SK-N-SH (cell line): ENCODE measurements around the gene LRRC2. TPM values are rescaled to one million over a fixed set of nuclear protein-coding genes. Genes with fewer than 3 reads are reported as not detected.

ENCODE experiments used
- CTCF ChIA-PET: fragments of 300-600, 350-600 bp; formaldehyde crosslinking; extraction: SDS; loops from one replicate; lab custom pipeline; 2021; lab: Yijun Ruan, JAX
- POLR2A ChIA-PET: fragments of 350-600 bp; sonication (Branson Sonifier 250); formaldehyde crosslinking; extraction: SDS; loops from one replicate; lab custom pipeline; 2020; ENCODE audit warnings: antibody characterized with exemption, inconsistent platforms; lab: Yijun Ruan, JAX
- DNase-seq: peaks from one replicate; pipeline ENCODE4 v3.0.0; 2012
- H2AFZ ChIP-seq: fragments of 200-600 bp; sonication (generic); 2 replicates; pipeline ENCODE4 v1.8.1; 2016; ENCODE audit warnings: antibody characterized with exemption, mild to moderate bottlenecking, low read depth
- H3F3A ChIP-seq: fragments of 200-600 bp; sonication (generic); replicated peaks from 2 replicates; pipeline ENCODE3; 2016; ENCODE audit warnings: antibody characterized with exemption, mild to moderate bottlenecking; ENCODE audit not compliant: insufficient read depth
- H3K27ac ChIP-seq, 2 experiments: fragments of 200-500 bp in 1 of 2; fragments of 200-600 bp in 1 of 2; sonication (Bioruptor generic) in 1 of 2; sonication (generic), shearing (Covaris generic) in 1 of 2; 2 replicates each; pipeline versions ENCODE4 v1.5.1 to v1.6.1; 2014 to 2016; ENCODE audit warnings: low read depth in 2 of 2, inconsistent platforms in 1 of 2, low read length in 1 of 2, mild to moderate bottlenecking in 1 of 2, mixed read lengths in 1 of 2
- H3K27me3 ChIP-seq: fragments of 200-600 bp; sonication (generic), shearing (Covaris generic); 2 replicates; pipeline ENCODE4 v1.6.1; 2016; ENCODE audit warnings: mixed run types; ENCODE audit not compliant: insufficient read depth
- H3K36me3 ChIP-seq, 2 experiments: fragments of 200-500 bp in 1 of 2; fragments of 200-600 bp in 1 of 2; sonication (Bioruptor generic) in 1 of 2; sonication (generic) in 1 of 2; replicated peaks in 1 of 2; 2 replicates each; pipeline versions ENCODE3 to v1.5.1; 2014 to 2016; ENCODE audit warnings: low read length in 1 of 2, mild to moderate bottlenecking in 1 of 2; ENCODE audit not compliant: insufficient read depth in 2 of 2, control insufficient read depth in 1 of 2
- H3K4me1 ChIP-seq, 2 experiments: fragments of 200-500 bp in 1 of 2; fragments of 200-600 bp in 1 of 2; sonication (Bioruptor generic) in 1 of 2; sonication (generic), shearing (Covaris generic) in 1 of 2; 2 replicates each; pipeline versions ENCODE4 v1.5.1 to v1.6.1; 2014 to 2016; ENCODE audit warnings: low read depth in 1 of 2, low read length in 1 of 2, mixed run types in 1 of 2; ENCODE audit not compliant: insufficient read depth in 2 of 2, control insufficient read depth in 1 of 2
- H3K4me2 ChIP-seq: fragments of 200-600 bp; sonication (generic), shearing (Covaris generic); 2 replicates; pipeline ENCODE4 v1.6.1; 2017; ENCODE audit warnings: mixed run types
- H3K4me3 ChIP-seq, 2 experiments: fragments of 200-500 bp in 1 of 2; fragments of 200-600 bp in 1 of 2; sonication (Bioruptor generic) in 1 of 2; sonication (generic), shearing (Covaris generic) in 1 of 2; 2 replicates each; pipeline versions ENCODE4 v1.5.1 to v1.8.1; 2014 to 2016; ENCODE audit warnings: low read depth in 2 of 2, inconsistent platforms in 1 of 2, low read length in 1 of 2, mild to moderate bottlenecking in 1 of 2, mixed read lengths in 1 of 2, moderate library complexity in 1 of 2
- H3K79me2 ChIP-seq: fragments of 200-600 bp; sonication (generic); 2 replicates; pipeline ENCODE4 v1.8.1; 2017; ENCODE audit warnings: mild to moderate bottlenecking; ENCODE audit not compliant: insufficient read depth
- H3K9ac ChIP-seq: fragments of 200-600 bp; sonication (generic); 2 replicates; pipeline ENCODE4 v1.6.1; 2017; ENCODE audit warnings: mixed run types
- H3K9me2 ChIP-seq: fragments of 200-600 bp; sonication (generic); 2 replicates; pipeline ENCODE4 v1.6.1; 2017; ENCODE audit warnings: mixed run types
- H3K9me3 ChIP-seq: fragments of 200-600 bp; sonication (generic); 2 replicates; pipeline ENCODE4 v1.6.1; 2017; ENCODE audit warnings: mixed run types, mild to moderate bottlenecking, moderate library complexity
- H4K20me1 ChIP-seq: fragments of 200-600 bp; sonication (generic); 2 replicates; pipeline ENCODE4 v1.6.1; 2017; ENCODE audit warnings: mild to moderate bottlenecking, mixed run types; ENCODE audit not compliant: insufficient read depth
- EZH2phosphoT487 ChIP-seq: fragments of 200-600 bp; sonication (generic); IDR thresholded peaks from 2 replicates; pipeline ENCODE4 v1.6.1; 2017; ENCODE audit warnings: low read depth, mixed run types, mild to moderate bottlenecking, antibody characterized with exemption, moderate library complexity, borderline replicate concordance
- FOSL2 ChIP-seq: IDR thresholded peaks from 2 replicates; pipeline ENCODE4 v1.4.0; 2012; ENCODE audit warnings: low read depth, mild to moderate bottlenecking, moderate library complexity, borderline replicate concordance
- FOXM1 ChIP-seq: IDR thresholded peaks from 2 replicates; pipeline ENCODE4 v1.4.0; 2012; ENCODE audit warnings: low read depth, mild to moderate bottlenecking
- GABPA ChIP-seq: IDR thresholded peaks from 2 replicates; pipeline ENCODE4 v1.4.0; 2012; ENCODE audit warnings: low read depth, mild to moderate bottlenecking
- GATA2 ChIP-seq: sonication (generic); formaldehyde crosslinking; IDR thresholded peaks from 2 replicates; pipeline ENCODE4 v1.5.0; 2020; ENCODE audit warnings: mild to moderate bottlenecking, missing genetic modification reagents
- IRF3 ChIP-seq: fragments of 150-350 bp; IDR thresholded peaks from 2 replicates; pipeline ENCODE4 v1.6.1; 2016; ENCODE audit warnings: mild to moderate bottlenecking, low read depth, low read length
- NFIC ChIP-seq: IDR thresholded peaks from 2 replicates; pipeline ENCODE4 v1.4.0; 2012; ENCODE audit warnings: borderline replicate concordance
- NRF1 ChIP-seq: IDR thresholded peaks from 2 replicates; pipeline ENCODE4 v1.6.1; 2012; ENCODE audit warnings: low read depth, mild to moderate bottlenecking, low read length
- PBX3 ChIP-seq: IDR thresholded peaks from 2 replicates; pipeline ENCODE4; 2012
- POLR2AphosphoS5 ChIP-seq: IDR thresholded peaks from 2 replicates; pipeline ENCODE4 v1.6.1; 2012; ENCODE audit warnings: low read depth, low read length
- RAD21 ChIP-seq: IDR thresholded peaks from 2 replicates; pipeline ENCODE4 v1.6.1; 2012; ENCODE audit warnings: mild to moderate bottlenecking, low read length
- REST ChIP-seq: IDR thresholded peaks from 2 replicates; pipeline ENCODE4 v1.6.1; 2012; ENCODE audit warnings: mild to moderate bottlenecking, low read depth, low read length, moderate library complexity
- RFX5 ChIP-seq: IDR thresholded peaks from 2 replicates; pipeline ENCODE4 v1.6.1; 2012; ENCODE audit warnings: mild to moderate bottlenecking, improper control_type of control experiment, low read length
- RXRA ChIP-seq: IDR thresholded peaks from 2 replicates; pipeline ENCODE4 v1.4.0; 2012; ENCODE audit warnings: low read depth, mild to moderate bottlenecking, borderline replicate concordance
- SIN3A ChIP-seq: IDR thresholded peaks from 2 replicates; pipeline ENCODE4 v1.6.1; 2012; ENCODE audit warnings: low read depth, mild to moderate bottlenecking, low read length, moderate library complexity, borderline replicate concordance
- SMC3 ChIP-seq: IDR thresholded peaks from 2 replicates; pipeline ENCODE4 v1.6.1; 2012; ENCODE audit warnings: low read depth, low read length, improper control_type of control experiment
- TEAD4 ChIP-seq: IDR thresholded peaks from 2 replicates; pipeline ENCODE4 v1.4.0; 2012; ENCODE audit warnings: mild to moderate bottlenecking, borderline replicate concordance; ENCODE audit not compliant: insufficient read depth
- YY1 ChIP-seq: IDR thresholded peaks from 2 replicates; pipeline ENCODE4 v1.4.0; 2012; ENCODE audit warnings: low read depth, mild to moderate bottlenecking
- ZBTB33 ChIP-seq: IDR thresholded peaks from 2 replicates; pipeline ENCODE4 v1.4.0; 2012; ENCODE audit warnings: low read depth, borderline replicate concordance
- WGBS: methylation state at CpG from one replicate; pipeline ENCODE4 v1.1.6; 2017; ENCODE audit warnings: low lambda C conversion rate; 5-methylcytosine and 5-hydroxymethylcytosine counted together
- polyA plus RNA-seq, 3 experiments: library from polyadenylated mRNA; depleted of rRNA; stranded (reverse); fragments of >200 nt; gene quantifications; 2 replicates each; pipeline ENCODE4 v1.2.3, GENCODE V29; 2012

The LRRC2 gene
- polyA plus RNA-seq, 1 of the 3 experiments (the other 2 are of a cell fraction), result 0.13 TPM

- WGBS, result 0% methylated on average over 1 of the region's 1 CpG
- CTCF ChIA-PET, result interaction anchor here (4.3 kb wide), 1 partner anchor 64 kb away, joined by 27 read pairs; no protein-coding TSS in a partner anchor
- H2AFZ ChIP-seq, result no peak overlapping the region
These were observed 12.9 kb downstream of the LRRC2 start for GRCh38 chr3:46553154-46553553.

More at GRCh38 chr3:46553154-46553553, 12.9 kb downstream of the LRRC2 start:
- Histone ChIP-seq H3K4me3 (no peak overlapping the region), H3K9me3 (0 out of 2 replicates have a peak, but pooled peaks cover 8% of the 10 kb centered on the region), H3K36me3 (no peaks in the 10 kb centered on the region), H4K20me1 (no peaks in the 10 kb centered on the region), H3K4me2 (no peak overlapping the region), H3K9ac (no peak overlapping the region), H3K4me1 (peaks cover 0 to 4% of the 10 kb centered on the region in 2 experiments; a peak in 1 of 4 replicates), H3F3A (peaks cover 4% of the 10 kb centered on the region), H3K27me3 (peaks cover 4% of the 10 kb centered on the region; the same call in 1 of the 2 replicates), H3K9me2 (no peaks in the 10 kb centered on the region), H3K27ac (no peak overlapping the region), H3K79me2 (no peaks in the 10 kb centered on the region)
- POLR2A ChIA-PET, result no interaction called here
- DNase-seq, result no peak
- TF ChIP-seq POLR2AphosphoS5 (no peak), ZBTB33 (no peak), FOXM1 (no peak), RAD21 (no peak), NFIC (no peak), FOSL2 (no peak), PBX3 (no peak), YY1 (no peak), SMC3 (no peak), IRF3 (no peak), RFX5 (no peak), GATA2 (CRISPR knock-in tag) (no peak), NRF1 (no peak), EZH2phosphoT487 (no peak), REST (no peak), GABPA (no peak), RXRA (no peak), TEAD4 (no peak), SIN3A (no peak)
